ENCODE measurements around the gene MTF1.
"Not testable (repeated sequence)": the region's sequence is repeated elsewhere in the genome, so short reads cannot be mapped to it uniquely, and the experiment has no call there.

Gene MTF1

DNA sequence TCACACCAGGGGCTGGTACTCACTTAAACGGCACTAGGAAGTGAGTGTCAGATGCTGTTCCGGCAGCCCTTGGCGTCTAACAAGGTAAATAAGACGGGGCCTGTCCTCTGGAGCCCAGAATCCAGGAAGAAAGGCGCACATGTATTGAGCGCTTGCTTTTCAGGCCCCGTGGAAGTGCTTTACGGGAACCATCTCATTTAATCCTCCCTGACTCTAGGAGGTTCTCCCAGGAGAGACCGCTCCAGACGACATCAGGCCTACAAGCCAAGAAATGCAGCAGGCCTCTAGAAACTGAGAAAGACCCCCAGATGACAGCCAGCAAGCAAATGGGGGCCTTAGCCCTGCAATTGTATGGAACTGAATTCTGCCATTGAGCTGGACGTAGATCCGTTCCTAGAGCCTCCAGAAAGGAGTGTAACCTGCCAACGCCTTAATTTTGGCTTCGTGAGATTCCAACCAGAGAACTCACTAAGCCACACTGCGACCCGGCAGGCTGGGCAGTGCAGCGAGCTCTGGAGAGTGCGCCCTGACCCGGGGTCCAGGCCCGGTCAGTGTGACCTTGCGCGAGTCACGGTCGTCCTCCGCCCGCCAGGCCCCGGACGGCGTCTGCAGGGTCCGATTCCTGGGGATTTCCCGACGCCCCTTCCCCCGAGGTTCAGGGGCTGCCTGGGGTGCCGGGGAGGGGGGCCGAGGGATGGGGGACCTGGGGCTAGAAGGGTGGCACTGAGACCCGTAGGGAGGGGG is 66.3 kb downstream of the MTF1 start:
- Histone ChIP-seq H3K27ac (ENCODE audit: low read length) (no peak overlapping the region), H3K4me1 (ENCODE audit: control insufficient read depth, insufficient read depth, low read length) (peaks cover 9% of the 10 kb centered on the region), H3K27me3 (ENCODE audit: control insufficient read depth in 1 of 2, insufficient read depth in 2 of 2, low read length in 2 of 2) (peaks cover 0 to 13% of the 10 kb centered on the region in 2 donors), H3K9ac (ENCODE audit: low read length in 2 of 2) (no peak overlapping the region), H3K36me3 (ENCODE audit: control insufficient read depth in 2 of 2, insufficient read depth in 2 of 2, low read length in 2 of 2) (peaks cover 0 to 2% of the 10 kb centered on the region in 2 donors), H3K4me3 (ENCODE audit: low read length in 2 of 2) (peak overlapping the region in 1 of 2 donors; percentile 22), H3K9me3 (ENCODE audit: control insufficient read depth in 2 of 2, low read length in 2 of 2) (no peaks in the 10 kb centered on the region)

DNA sequence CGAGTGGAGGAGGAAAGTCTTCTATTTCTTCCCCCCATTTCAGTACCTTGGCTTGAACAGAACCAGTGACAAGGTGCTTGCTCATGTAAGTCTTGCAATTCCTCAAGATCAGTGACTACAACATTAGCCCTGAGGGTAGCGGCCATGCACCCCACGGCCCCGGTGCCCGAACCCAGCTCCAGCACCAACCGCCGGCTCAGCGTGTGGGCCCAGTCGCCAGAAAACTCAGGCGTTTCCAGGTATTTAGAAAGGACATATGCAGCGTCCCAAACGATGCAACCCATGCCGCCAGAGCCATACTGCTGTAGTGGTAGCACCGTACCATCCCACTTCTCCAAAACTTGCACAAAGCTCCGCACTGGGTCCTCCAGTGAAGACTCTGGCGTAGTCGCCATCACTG is 76.9 kb downstream of the MTF1 start:
- H3K4me3 ChIP-seq (ENCODE audit: low read length in 2 of 2) = no peak overlapping the region
- no peak overlapping the region for H3K9ac ChIP-seq (ENCODE audit: low read length in 2 of 2)
- H3K9me3 ChIP-seq (ENCODE audit: control insufficient read depth in 2 of 2, low read length in 2 of 2) = no peaks in the 10 kb centered on the region
- H3K27me3 ChIP-seq (ENCODE audit: control insufficient read depth in 1 of 2, insufficient read depth in 2 of 2, low read length in 2 of 2) = peaks cover 0 to 8% of the 10 kb centered on the region in 2 donors
- H3K36me3 ChIP-seq (ENCODE audit: control insufficient read depth in 2 of 2, insufficient read depth in 2 of 2, low read length in 2 of 2) = no peaks in the 10 kb centered on the region
- H3K4me1 ChIP-seq (ENCODE audit: control insufficient read depth, insufficient read depth, low read length) = no peaks in the 10 kb centered on the region
- no peak overlapping the region for H3K27ac ChIP-seq (ENCODE audit: low read length)

DNA sequence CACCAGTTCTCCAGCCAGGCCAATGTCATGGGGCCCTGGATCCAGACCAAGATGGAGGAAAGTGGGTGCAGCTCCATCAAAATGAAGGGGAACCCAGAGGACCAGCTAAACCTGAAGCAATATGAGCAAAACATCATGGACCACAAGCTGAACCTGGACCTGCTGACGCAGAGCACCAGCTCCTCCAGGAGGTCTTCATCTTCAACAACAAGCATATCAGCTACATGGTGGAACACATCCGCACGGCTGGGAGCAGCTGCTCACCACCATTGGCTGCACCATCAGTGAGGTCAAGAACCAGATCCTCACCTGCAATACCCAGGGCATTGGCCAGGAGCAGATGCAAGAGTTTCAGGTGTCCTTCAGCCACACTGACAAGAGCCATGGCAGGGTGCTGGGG is 80.7 kb downstream of the MTF1 start:
- Histone ChIP-seq H3K9ac (ENCODE audit: low read length in 2 of 2) (no peak overlapping the region), H3K4me3 (ENCODE audit: low read length in 2 of 2) (no peak overlapping the region), H3K4me1 (ENCODE audit: control insufficient read depth, insufficient read depth, low read length) (no peaks in the 10 kb centered on the region), H3K27ac (ENCODE audit: low read length) (no peak overlapping the region), H3K27me3 (ENCODE audit: control insufficient read depth in 1 of 2, insufficient read depth in 2 of 2, low read length in 2 of 2) (peaks cover 0 to 5% of the 10 kb centered on the region in 2 donors), H3K9me3 (ENCODE audit: control insufficient read depth in 2 of 2, low read length in 2 of 2) (no peaks in the 10 kb centered on the region), H3K36me3 (ENCODE audit: control insufficient read depth in 2 of 2, insufficient read depth in 2 of 2, low read length in 2 of 2) (no peaks in the 10 kb centered on the region)

DNA sequence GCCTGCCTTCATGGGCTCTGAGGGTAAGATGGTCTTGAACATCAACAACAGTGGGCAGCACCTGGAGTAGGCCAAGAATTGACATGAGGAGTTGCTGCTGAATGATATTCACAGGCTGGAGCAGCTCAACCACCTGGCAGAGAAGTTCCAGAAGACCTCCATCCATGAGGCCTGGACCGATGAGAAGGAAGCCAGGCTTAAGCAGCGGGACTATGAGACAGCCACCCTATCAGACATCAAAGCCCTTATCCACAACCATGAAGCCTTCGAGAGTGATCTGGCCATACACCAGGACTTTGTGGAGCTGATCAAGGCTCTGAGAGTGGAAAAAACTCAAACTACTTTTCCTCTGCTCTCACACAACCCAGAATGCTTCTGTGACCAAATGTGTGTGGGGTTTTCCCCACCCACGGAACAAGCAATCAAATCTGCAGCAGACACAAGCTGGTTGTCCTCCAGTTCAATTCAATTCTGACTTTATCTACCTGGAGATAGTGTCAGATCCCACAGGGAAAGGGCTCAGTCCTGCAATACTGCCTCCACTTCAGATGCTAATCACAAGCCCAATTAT is 82.4 kb downstream of the MTF1 start:
- no peaks in the 10 kb centered on the region for H3K9me3 ChIP-seq (ENCODE audit: control insufficient read depth in 2 of 2, low read length in 2 of 2)
- H3K27me3 ChIP-seq (ENCODE audit: control insufficient read depth in 1 of 2, insufficient read depth in 2 of 2, low read length in 2 of 2) = peaks cover 0 to 5% of the 10 kb centered on the region in 2 donors
- no peak overlapping the region for H3K27ac ChIP-seq (ENCODE audit: low read length)
- no peak overlapping the region for H3K4me3 ChIP-seq (ENCODE audit: low read length in 2 of 2)
- no peak overlapping the region for H3K9ac ChIP-seq (ENCODE audit: low read length in 2 of 2)
- H3K36me3 ChIP-seq (ENCODE audit: control insufficient read depth in 2 of 2, insufficient read depth in 2 of 2, low read length in 2 of 2) = no peaks in the 10 kb centered on the region
- no peaks in the 10 kb centered on the region for H3K4me1 ChIP-seq (ENCODE audit: control insufficient read depth, insufficient read depth, low read length)

DNA sequence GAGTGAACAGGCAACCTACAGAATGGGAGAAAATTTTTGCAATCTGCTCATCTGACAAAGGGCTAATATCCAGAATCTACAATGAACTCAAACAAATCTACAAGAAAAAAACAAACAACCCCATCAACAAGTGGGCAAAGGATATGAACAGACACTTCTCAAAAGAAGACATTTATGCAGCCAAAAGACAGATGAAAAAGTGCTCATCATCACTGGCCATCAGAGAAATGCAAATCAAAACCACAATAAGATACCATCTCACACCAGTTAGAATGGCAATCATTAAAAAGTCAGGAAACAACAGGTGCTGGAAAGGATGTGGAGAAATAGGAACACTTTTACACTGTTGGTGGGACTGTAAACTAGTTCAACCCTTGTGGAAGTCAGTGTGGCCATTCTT is 88.0 kb downstream of the MTF1 start:
- H3K27ac ChIP-seq (ENCODE audit: low read length); H3K36me3 ChIP-seq (ENCODE audit: control insufficient read depth in 2 of 2, insufficient read depth in 2 of 2, low read length in 2 of 2); H3K9ac ChIP-seq (ENCODE audit: low read length in 2 of 2); H3K4me1 ChIP-seq (ENCODE audit: control insufficient read depth, insufficient read depth, low read length); H3K27me3 ChIP-seq (ENCODE audit: control insufficient read depth in 1 of 2, insufficient read depth in 2 of 2, low read length in 2 of 2); H3K4me3 ChIP-seq (ENCODE audit: low read length in 2 of 2); H3K9me3 ChIP-seq (ENCODE audit: control insufficient read depth in 2 of 2, low read length in 2 of 2): not testable (repeated sequence)

DNA sequence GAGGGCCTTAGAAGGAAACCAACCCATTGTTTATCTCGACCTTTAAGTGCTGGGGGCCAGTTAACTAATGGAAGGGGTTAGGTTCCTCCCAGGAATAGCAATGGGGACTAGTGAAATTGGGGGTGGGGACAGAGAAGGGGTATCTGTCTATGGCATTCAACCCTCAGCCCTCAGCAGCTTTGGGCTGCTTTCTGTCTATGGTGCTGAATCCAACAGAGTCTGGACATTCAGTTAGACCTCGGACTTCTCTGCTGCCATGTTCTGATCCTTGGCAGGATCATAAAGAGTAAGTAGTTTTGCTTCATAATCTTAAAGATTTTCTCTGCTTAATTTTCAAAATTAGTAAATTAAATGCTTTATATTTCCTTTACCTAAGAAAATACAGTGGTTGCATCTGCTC is 91.9 kb downstream of the MTF1 start:
- no peaks in the 10 kb centered on the region for H3K9me3 ChIP-seq (ENCODE audit: control insufficient read depth in 2 of 2, low read length in 2 of 2)
- no peak overlapping the region for H3K9ac ChIP-seq (ENCODE audit: low read length in 2 of 2)
- peaks cover 41 to 42% of the 10 kb centered on the region in 2 donors for H3K27me3 ChIP-seq (ENCODE audit: control insufficient read depth in 1 of 2, insufficient read depth in 2 of 2, low read length in 2 of 2)
- H3K36me3 ChIP-seq (ENCODE audit: control insufficient read depth in 2 of 2, insufficient read depth in 2 of 2, low read length in 2 of 2) = no peaks in the 10 kb centered on the region
- H3K27ac ChIP-seq (ENCODE audit: low read length) = no peak overlapping the region
- no peak overlapping the region for H3K4me3 ChIP-seq (ENCODE audit: low read length in 2 of 2)
- no peaks in the 10 kb centered on the region for H3K4me1 ChIP-seq (ENCODE audit: control insufficient read depth, insufficient read depth, low read length)

DNA sequence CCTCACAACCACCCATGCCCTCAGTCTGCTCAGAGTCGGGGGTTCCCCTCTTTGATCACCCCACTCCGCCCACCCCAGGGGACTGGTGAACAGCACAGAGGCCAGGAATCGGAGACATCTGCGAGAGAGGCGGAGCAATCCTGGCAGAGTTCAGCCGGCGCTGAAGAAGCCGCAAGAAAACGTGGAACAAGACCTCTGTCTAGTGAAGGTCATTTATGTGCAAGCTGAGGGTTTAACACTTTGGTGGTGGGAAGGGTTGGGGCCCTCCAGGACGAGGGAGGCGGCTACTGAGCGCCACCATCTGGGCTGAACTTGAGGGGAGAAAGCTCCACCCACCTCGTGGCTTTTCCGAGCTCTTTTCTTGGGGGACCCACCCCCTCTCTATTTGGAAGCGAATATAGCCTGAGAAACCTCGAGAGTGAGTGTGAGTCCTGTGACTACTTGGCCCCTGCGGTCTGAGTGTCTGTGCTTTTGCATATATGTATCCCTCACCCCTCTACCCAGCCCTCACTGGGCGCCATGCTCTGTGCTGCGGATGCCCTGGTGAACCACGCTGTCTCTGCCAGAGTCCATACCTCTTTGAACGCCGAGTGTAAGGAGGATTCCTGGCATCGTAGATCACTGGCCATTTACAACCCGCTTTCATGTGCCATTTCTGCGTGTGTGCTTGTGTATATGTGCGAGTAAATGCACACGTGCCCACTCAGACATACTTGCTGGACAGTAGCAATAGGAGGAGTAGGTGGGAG is 93.3 kb downstream of the MTF1 start:
- H3K36me3 ChIP-seq (ENCODE audit: control insufficient read depth in 2 of 2, insufficient read depth in 2 of 2, low read length in 2 of 2) = no peaks in the 10 kb centered on the region
- H3K27ac ChIP-seq (ENCODE audit: low read length) = no peak overlapping the region
- H3K27me3 ChIP-seq (ENCODE audit: control insufficient read depth in 1 of 2, insufficient read depth in 2 of 2, low read length in 2 of 2) = peaks cover 48 to 49% of the 10 kb centered on the region in 2 donors
- H3K9me3 ChIP-seq (ENCODE audit: control insufficient read depth in 2 of 2, low read length in 2 of 2) = no peaks in the 10 kb centered on the region
- H3K9ac ChIP-seq (ENCODE audit: low read length in 2 of 2) = no peak overlapping the region
- no peak overlapping the region for H3K4me3 ChIP-seq (ENCODE audit: low read length in 2 of 2)
- no peaks in the 10 kb centered on the region for H3K4me1 ChIP-seq (ENCODE audit: control insufficient read depth, insufficient read depth, low read length)

DNA sequence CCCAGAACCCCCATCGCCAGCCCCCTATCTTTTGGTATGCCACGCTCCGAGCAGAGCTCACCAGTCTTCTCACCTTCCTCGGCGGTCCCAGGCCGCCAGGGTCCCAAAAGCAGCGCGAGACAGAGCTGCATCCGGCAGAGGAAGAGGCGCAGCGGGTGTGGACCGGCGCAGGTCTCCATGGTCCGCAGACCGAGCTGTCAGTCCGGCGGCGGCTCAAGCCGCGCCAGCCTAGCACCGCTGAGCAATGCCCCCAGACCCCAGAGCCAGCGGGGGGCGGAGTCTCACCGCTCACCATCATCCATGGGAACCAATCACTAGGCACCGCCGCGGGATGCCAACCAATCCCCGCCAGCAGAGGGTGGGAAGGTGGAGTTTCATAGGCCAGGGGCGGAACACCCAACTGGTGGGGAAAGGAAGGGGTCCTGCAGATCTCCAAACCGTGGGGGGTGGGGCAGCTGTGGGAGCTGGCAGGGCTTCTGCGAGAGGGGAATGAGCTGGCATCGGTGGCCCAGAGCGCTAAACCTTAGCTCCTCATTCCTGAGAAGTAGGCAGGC is 94.4 kb downstream of the MTF1 start, which contains the start of gene EPHA10:
EPHA10 (minus strand) TSS at position 233 of the 554 bp plus-strand sequence; CDS start at position 179, 54 bp downstream.
- no peak within 1 kb of the TSS for H3K4me3 ChIP-seq (ENCODE audit: low read length in 2 of 2)
- no peak within 1 kb of the TSS for H3K27ac ChIP-seq (ENCODE audit: low read length)
- H3K9ac ChIP-seq (ENCODE audit: low read length in 2 of 2) = no peak within 1 kb of the TSS
- H3K4me1 ChIP-seq (ENCODE audit: control insufficient read depth, insufficient read depth, low read length) = no peaks in the 10 kb centered on the region
- no peaks in the 10 kb centered on the region for H3K36me3 ChIP-seq (ENCODE audit: control insufficient read depth in 2 of 2, insufficient read depth in 2 of 2, low read length in 2 of 2)
- no peaks in the 10 kb centered on the region for H3K9me3 ChIP-seq (ENCODE audit: control insufficient read depth in 2 of 2, low read length in 2 of 2)
- H3K27me3 ChIP-seq (ENCODE audit: control insufficient read depth in 1 of 2, insufficient read depth in 2 of 2, low read length in 2 of 2) = peaks cover 49 to 52% of the 10 kb centered on the region in 2 donors

DNA sequence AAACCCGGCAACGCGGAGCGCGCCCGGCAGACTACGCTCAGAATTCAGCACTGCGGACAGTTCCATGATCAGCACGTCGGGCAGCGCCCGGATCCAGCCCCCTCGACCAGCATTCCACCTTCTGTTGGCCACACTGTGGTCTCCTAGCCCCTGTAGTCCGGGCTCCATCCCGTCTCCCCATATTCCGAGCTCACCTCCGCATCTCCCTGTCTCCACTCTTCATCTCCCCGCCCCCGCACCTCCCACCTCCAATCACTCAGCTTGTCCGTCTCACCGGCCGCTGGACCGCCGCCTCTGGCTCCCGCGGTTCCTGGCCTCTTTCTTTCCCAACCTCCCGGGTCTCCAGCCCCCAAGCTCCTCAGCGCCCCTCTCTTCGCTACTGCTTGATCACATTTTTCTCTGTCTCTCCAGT is 95.0 kb downstream of the MTF1 start:
- Histone ChIP-seq H3K9ac (ENCODE audit: low read length in 2 of 2) (no peak overlapping the region), H3K4me1 (ENCODE audit: control insufficient read depth, insufficient read depth, low read length) (peaks cover under 1% of the 10 kb centered on the region), H3K9me3 (ENCODE audit: control insufficient read depth in 2 of 2, low read length in 2 of 2) (no peaks in the 10 kb centered on the region), H3K36me3 (ENCODE audit: control insufficient read depth in 2 of 2, insufficient read depth in 2 of 2, low read length in 2 of 2) (no peaks in the 10 kb centered on the region), H3K27me3 (ENCODE audit: control insufficient read depth in 1 of 2, insufficient read depth in 2 of 2, low read length in 2 of 2) (peaks cover 49 to 53% of the 10 kb centered on the region in 2 donors), H3K27ac (ENCODE audit: low read length) (no peak overlapping the region), H3K4me3 (ENCODE audit: low read length in 2 of 2) (no peak overlapping the region)

DNA sequence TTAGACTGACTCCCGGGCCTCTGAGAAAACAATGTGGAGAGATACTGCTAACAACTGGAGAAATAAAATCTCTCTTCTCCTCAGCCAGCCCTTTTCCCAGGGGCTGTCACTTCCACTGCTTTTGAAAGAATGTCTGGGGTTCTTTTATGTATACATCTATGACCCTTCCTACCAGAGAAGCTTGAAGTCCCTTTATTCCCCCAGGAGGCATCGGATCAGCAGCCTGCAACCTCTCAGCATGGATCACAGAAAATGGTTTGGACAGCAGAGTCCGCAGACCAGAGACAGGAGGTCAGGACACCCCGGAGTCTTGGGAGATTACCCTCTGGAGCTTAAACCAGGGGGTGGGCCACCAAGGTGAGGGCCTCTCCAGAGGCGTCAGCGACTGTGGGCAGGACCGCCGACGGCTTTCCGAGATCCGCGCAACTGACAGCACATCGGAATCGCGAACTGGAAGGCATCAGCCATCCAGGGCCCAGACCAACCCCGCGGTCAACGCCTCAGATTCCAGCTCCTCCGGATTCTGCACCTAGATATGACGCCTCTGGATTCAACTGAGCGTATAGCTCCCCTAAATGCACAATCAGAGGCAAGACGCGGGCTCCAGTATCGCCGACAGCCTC is 95.5 kb downstream of the MTF1 start:
- Histone ChIP-seq H3K36me3 (ENCODE audit: control insufficient read depth in 2 of 2, insufficient read depth in 2 of 2, low read length in 2 of 2) (no peaks in the 10 kb centered on the region), H3K4me1 (ENCODE audit: control insufficient read depth, insufficient read depth, low read length) (peaks cover 2% of the 10 kb centered on the region), H3K4me3 (ENCODE audit: low read length in 2 of 2) (no peak overlapping the region), H3K9ac (ENCODE audit: low read length in 2 of 2) (no peak overlapping the region), H3K9me3 (ENCODE audit: control insufficient read depth in 2 of 2, low read length in 2 of 2) (no peaks in the 10 kb centered on the region), H3K27ac (ENCODE audit: low read length) (no peak overlapping the region), H3K27me3 (ENCODE audit: control insufficient read depth in 1 of 2, insufficient read depth in 2 of 2, low read length in 2 of 2) (peaks cover 49 to 58% of the 10 kb centered on the region in 2 donors)

All from stomach smooth muscle (tissue), 2 donors.